HEK293T (cell line): Measurements from ENCODE around the gene BACH1.

ENCODE experiments used
- BHLHE40 ChIP-seq: fragments of 450-650 bp; IDR thresholded peaks from 2 replicates; pipeline ENCODE4 v1.6.1; 2016; ENCODE audit warnings: mild to moderate bottlenecking, moderate library complexity, borderline replicate concordance
- FOXA1 ChIP-seq: fragments of 450-650 bp; IDR thresholded peaks from 2 replicates; pipeline ENCODE4 v1.6.1; 2016; ENCODE audit warnings: mild to moderate bottlenecking
- FOXK2 ChIP-seq: fragments of 450-650 bp; IDR thresholded peaks from 2 replicates; pipeline ENCODE4 v1.6.1; 2016; ENCODE audit warnings: mild to moderate bottlenecking
- FOXM1 ChIP-seq: fragments of 450-650 bp; IDR thresholded peaks from 2 replicates; pipeline ENCODE4 v1.6.1; 2017; ENCODE audit warnings: mild to moderate bottlenecking, borderline replicate concordance
- L3MBTL2 ChIP-seq: fragments of 450-650 bp; conservative IDR thresholded peaks from 2 replicates; pipeline ENCODE4 v1.6.1; 2016; ENCODE audit warnings: mild to moderate bottlenecking
- LEF1 ChIP-seq: fragments of 450-650 bp; IDR thresholded peaks from 2 replicates; pipeline ENCODE4 v1.6.1; 2017; ENCODE audit warnings: mild to moderate bottlenecking, borderline replicate concordance
- SP1 ChIP-seq: fragments of 450-650 bp; IDR thresholded peaks from 2 replicates; pipeline ENCODE4 v1.6.1; 2017
- TARDBP ChIP-seq: fragments of 450-650 bp; IDR thresholded peaks from 2 replicates; pipeline ENCODE4 v1.6.1; 2016

GRCh38 chr21:29299916-29300806 is 1.4 kb downstream of the BACH1 start:
- no peak for TF ChIP-seq SP1
- TF ChIP-seq BHLHE40, result no peak
- TF ChIP-seq FOXM1, result no peak
- TF ChIP-seq FOXK2, result no peak
- no peak for TF ChIP-seq FOXA1
- no peak for TF ChIP-seq TARDBP
- TF ChIP-seq L3MBTL2, result no peak
- TF ChIP-seq LEF1, result no peak
